Stomach (tissue), 9 donors: ENCODE measurements around the gene HS6ST1. TPM values are rescaled to one million over a fixed set of nuclear protein-coding genes. Genes with fewer than 3 reads are reported as not detected.

Source experiments
- DNase-seq, 2 donors: peaks; one replicate each; pipeline versions ENCODE4 v3.0.0 to v3.0.0-alpha.2; 2013 to 2019
- H3K27ac ChIP-seq, 5 donors: fragments of 200-600 bp in 4 of 5; sonication (generic) in 4 of 5; one replicate each; pipeline ENCODE4 v1.5.1; 2013 to 2019; ENCODE audit warnings: mild to moderate bottlenecking in 1 of 5, moderate library complexity in 1 of 5
- H3K27me3 ChIP-seq, 3 donors: fragments of 200-600 bp; sonication (generic); one replicate each; pipeline ENCODE4 v1.5.1; 2017 to 2019; ENCODE audit warnings: mixed run types in 1 of 3
- H3K36me3 ChIP-seq, 4 donors: fragments of 200-600 bp; sonication (generic); 1 replicate in 3 of 4; 2 replicates in 1 of 4; pipeline ENCODE4 v1.5.1; 2016 to 2019
- H3K4me1 ChIP-seq, 4 donors: fragments of 200-600 bp; sonication (generic); one replicate each; pipeline ENCODE4 v1.5.1; 2016 to 2019
- H3K4me3 ChIP-seq, 4 donors: fragments of 200-600 bp; sonication (generic) in 3 of 4; one replicate each; pipeline ENCODE4 v1.5.1; 2016 to 2019; ENCODE audit warnings: mild to moderate bottlenecking in 1 of 4
- H3K9me3 ChIP-seq, 4 donors: fragments of 200-600 bp; sonication (generic); one replicate each; pipeline ENCODE4 v1.5.1; 2016 to 2019
- EP300 ChIP-seq: sonication (generic); formaldehyde crosslinking; IDR thresholded peaks from one replicate; pipeline ENCODE4 v1.6.1; 2017; ENCODE audit warnings: antibody characterized with exemption
- POLR2A ChIP-seq, 4 donors: fragments of 450-650 bp; IDR thresholded peaks; one replicate each; pipeline ENCODE4 v1.6.1; 2016; ENCODE audit warnings: antibody characterized with exemption in 4 of 4, control low read depth in 2 of 4, mild to moderate bottlenecking in 1 of 4, moderate library complexity in 1 of 4
- POLR2AphosphoS5 ChIP-seq, 3 donors: sonication (generic); formaldehyde crosslinking; IDR thresholded peaks; one replicate each; pipeline ENCODE4 v1.6.1; 2016; ENCODE audit warnings: antibody characterized with exemption in 3 of 3
- WGBS, 5 donors: extraction: QIAGEN DNeasy Blood & Tissue Kit in 3 of 5; methylation state at CpG; one replicate each; pipeline versions ENCODE4 v1.1.5 to v1.1.7; 2013 to 2018; 5-methylcytosine and 5-hydroxymethylcytosine counted together
- intact Hi-C: fragments of 100-400 bp; cut with DNase I; formaldehyde crosslinking; loops from one replicate; pipeline ENCODE4 v1.15.1; 2023; ENCODE audit warnings: low total_unique reads
- polyA plus RNA-seq, 3 donors: library from polyadenylated mRNA; stranded (reverse); fragments of 200-250 nt; gene quantifications; one replicate each; pipeline ENCODE4 v1.2.3, GENCODE V29; 2013
- total RNA-seq, 5 donors: library from RNA; depleted of rRNA; stranded (reverse); fragments of >200 nt; gene quantifications; one replicate each; pipeline versions ENCODE4 v1.1.0 to v1.2.3, GENCODE V29; 2014 to 2016
- TF ChIP-seq, protein P1 (sequence below), 7 experiments: fragments of 450-650 bp in 4 of 7; fragments of 200-600 bp in 3 of 7; sonication (generic) in 3 of 7; IDR thresholded peaks; one replicate each; pipeline ENCODE4 v1.5.1; 2016 to 2019; ENCODE audit warnings: antibody characterized with exemption in 7 of 7, control low read depth in 2 of 7, mild to moderate bottlenecking in 1 of 7
- donor health status: healthy with polysubstance abuse.
- donor health status: Bipolar disorder and iron deficiency.
- donor health status: healthy.

Gene HS6ST1
- total and polyA plus RNA-seq, 8 donors: 2.9 to 178 (median 12.8) TPM

DNA sequence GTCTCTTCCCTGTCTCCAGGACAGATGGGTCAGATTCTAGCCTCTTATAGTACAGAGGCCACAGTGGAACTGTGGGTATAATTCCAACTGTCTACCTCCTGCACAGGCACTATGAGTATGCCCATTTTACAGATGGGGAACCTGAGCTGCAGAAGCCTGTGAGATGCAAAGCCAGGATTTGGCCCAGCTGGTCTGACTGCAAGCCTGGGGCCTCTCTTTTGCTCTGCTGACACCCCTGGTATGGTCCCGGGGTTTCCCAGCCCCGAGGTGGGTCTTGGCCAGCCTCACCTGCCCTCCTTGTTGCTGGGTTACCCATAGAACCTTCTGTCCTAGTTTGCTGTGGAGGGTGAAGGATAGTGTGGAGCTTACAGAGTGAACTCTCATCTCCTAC, 9.8 kb downstream of the HS6ST1 start:
- peaks cover 0 to 6% (median 2%) of the 10 kb centered on the region in 4 donors for H3K36me3 ChIP-seq
- H3K4me1 ChIP-seq: peaks cover 62 to 89% (median 82%) of the 10 kb centered on the region in 4 donors
- peak overlapping the region in 4 of 5 donors; percentile 21 to 85 (median 70) for H3K27ac ChIP-seq
- H3K4me3 ChIP-seq: no peak overlapping the region
- H3K27me3 ChIP-seq: no peaks in the 10 kb centered on the region
- no peaks in the 10 kb centered on the region for H3K9me3 ChIP-seq
- DNase-seq: no peak
- intact Hi-C loops: loop anchor here (10.0 kb wide), 1 partner anchor 134 kb away; no protein-coding TSS in a partner anchor
- WGBS, 5 donors: 61 to 86% (median 73%) methylated on average over 2 of the region's 2 CpGs
- TF ChIP-seq POLR2AphosphoS5 (IDR thresholded peaks at IDR 0.05) (no peak), EP300 (no peak)

DNA sequence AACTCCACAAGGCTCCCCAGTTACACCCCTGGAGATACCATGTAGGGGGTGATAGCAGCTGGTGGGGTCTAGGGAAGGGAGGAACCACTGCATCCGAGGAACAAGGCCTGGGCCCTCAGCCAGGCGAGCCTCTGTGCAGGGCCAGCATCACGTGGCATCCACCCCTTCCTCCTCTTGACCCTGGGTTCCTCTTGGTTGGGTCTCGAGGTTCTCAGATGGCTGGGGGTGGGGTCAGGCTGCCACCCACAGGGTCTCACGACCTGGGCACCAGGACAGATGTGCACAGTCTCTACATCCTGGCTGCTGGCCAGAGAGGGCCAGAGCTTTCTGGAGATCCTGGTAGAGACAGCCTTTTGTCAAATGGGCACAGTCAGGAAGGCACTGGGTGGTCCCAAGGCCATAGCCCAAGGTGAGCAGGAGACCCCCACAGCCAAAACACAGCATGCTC, 10.4 kb downstream of the HS6ST1 start:
- TF ChIP-seq EP300: no peak
- TF ChIP-seq POLR2A (IDR thresholded peaks at IDR 0.05): no peak
- no peak for TF ChIP-seq POLR2AphosphoS5 (IDR thresholded peaks at IDR 0.05)
- TF ChIP-seq, protein P1, sequence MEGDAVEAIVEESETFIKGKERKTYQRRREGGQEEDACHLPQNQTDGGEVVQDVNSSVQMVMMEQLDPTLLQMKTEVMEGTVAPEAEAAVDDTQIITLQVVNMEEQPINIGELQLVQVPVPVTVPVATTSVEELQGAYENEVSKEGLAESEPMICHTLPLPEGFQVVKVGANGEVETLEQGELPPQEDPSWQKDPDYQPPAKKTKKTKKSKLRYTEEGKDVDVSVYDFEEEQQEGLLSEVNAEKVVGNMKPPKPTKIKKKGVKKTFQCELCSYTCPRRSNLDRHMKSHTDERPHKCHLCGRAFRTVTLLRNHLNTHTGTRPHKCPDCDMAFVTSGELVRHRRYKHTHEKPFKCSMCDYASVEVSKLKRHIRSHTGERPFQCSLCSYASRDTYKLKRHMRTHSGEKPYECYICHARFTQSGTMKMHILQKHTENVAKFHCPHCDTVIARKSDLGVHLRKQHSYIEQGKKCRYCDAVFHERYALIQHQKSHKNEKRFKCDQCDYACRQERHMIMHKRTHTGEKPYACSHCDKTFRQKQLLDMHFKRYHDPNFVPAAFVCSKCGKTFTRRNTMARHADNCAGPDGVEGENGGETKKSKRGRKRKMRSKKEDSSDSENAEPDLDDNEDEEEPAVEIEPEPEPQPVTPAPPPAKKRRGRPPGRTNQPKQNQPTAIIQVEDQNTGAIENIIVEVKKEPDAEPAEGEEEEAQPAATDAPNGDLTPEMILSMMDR (IDR thresholded peaks at IDR 0.05): no peak
- no peak for DNase-seq
- H3K27me3 ChIP-seq: no peaks in the 10 kb centered on the region
- H3K36me3 ChIP-seq: peaks cover 0 to 6% (median 2%) of the 10 kb centered on the region in 4 donors
- H3K9me3 ChIP-seq: no peaks in the 10 kb centered on the region
- intact Hi-C loops: loop anchor here (10.0 kb wide), 1 partner anchor 134 kb away; no protein-coding TSS in a partner anchor
- H3K4me1 ChIP-seq: peaks cover 56 to 87% (median 78%) of the 10 kb centered on the region in 4 donors
- no peak overlapping the region for H3K4me3 ChIP-seq
- WGBS, 5 donors: 47 to 67% (median 50%) methylated on average over 3 to 5 of the region's 5 CpGs
- peak overlapping the region in 3 of 5 donors; percentile 59 to 85 (median 81) for H3K27ac ChIP-seq

DNA sequence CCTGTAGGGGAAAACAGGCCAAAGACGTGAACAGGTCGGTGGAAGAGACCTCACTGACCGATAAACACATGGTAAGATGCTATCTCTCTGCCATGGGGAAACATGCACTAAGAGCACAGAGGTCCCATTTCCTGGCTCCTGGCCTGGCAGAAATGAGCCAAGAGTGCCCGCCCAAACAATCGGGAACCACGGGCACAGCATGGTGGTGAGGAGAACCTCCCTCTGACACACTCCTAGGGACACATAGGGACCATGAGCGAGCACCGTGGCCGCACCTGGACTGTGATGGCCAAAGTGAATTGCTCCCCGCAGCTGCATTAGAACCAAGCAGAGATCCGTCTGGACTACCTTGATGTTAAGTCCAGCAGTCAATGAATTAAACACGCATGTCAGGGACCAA, 11.1 kb downstream of the HS6ST1 start:
- H3K27ac ChIP-seq: peak overlapping the region in 3 of 5 donors; percentile 74 to 85 (median 81)
- H3K4me1 ChIP-seq: peaks cover 55 to 91% (median 83%) of the 10 kb centered on the region in 4 donors
- DNase-seq: no peak
- no peaks in the 10 kb centered on the region for H3K27me3 ChIP-seq
- WGBS, 5 donors: 76 to 88% (median 81%) methylated on average over 12 of the region's 12 CpGs
- intact Hi-C loops: loop anchor here (10.0 kb wide), 1 partner anchor 133 kb away; no protein-coding TSS in a partner anchor
- TF ChIP-seq, protein P1 (IDR thresholded peaks at IDR 0.05): no peak
- TF ChIP-seq EP300: no peak
- TF ChIP-seq POLR2AphosphoS5 (IDR thresholded peaks at IDR 0.05): no peak
- no peak for TF ChIP-seq POLR2A (IDR thresholded peaks at IDR 0.05)
- H3K4me3 ChIP-seq: no peak overlapping the region
- no peaks in the 10 kb centered on the region for H3K9me3 ChIP-seq
- peaks cover 0 to 6% (median 2%) of the 10 kb centered on the region in 4 donors for H3K36me3 ChIP-seq

DNA sequence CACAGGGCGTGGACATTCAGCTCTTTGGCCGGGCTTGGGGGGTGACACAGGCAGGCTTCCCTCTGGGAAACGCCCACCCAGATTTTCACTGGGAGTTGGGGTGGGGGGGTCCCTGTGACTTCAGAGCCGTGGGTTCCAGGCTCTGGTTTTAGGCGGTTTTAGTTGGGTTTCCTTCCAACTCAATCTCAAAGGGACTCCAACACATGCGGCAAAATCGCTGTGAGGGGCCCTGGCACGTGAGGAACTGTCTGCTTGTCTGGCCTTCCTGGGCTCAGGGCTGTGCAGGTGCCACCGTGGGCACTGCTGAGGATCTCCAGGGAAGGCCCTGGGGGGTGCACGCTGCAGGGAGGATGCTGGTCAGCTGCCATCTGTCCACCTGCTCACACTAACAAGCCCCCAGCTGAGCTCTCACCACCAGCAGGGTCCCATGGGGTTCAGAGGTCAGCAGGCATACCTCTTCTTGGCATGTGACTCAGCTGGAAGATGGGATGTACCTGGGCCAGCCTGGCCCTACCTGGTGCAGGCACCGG, 11.7 kb downstream of the HS6ST1 start:
- no peak for TF ChIP-seq EP300
- no peak for TF ChIP-seq POLR2A (IDR thresholded peaks at IDR 0.05)
- TF ChIP-seq, protein P1 (IDR thresholded peaks at IDR 0.05): no peak
- no peak for TF ChIP-seq POLR2AphosphoS5 (IDR thresholded peaks at IDR 0.05)
- intact Hi-C loops: loop anchor here (10.0 kb wide), 1 partner anchor 132 kb away; no protein-coding TSS in a partner anchor
- WGBS, 5 donors: 67 to 81% (median 78%) methylated on average over 5 to 11 of the region's 11 CpGs
- peaks cover 55 to 93% (median 89%) of the 10 kb centered on the region in 4 donors for H3K4me1 ChIP-seq
- DNase-seq: no peak
- no peak overlapping the region for H3K4me3 ChIP-seq
- H3K36me3 ChIP-seq: peaks cover 0 to 6% (median 2%) of the 10 kb centered on the region in 4 donors
- H3K27ac ChIP-seq: peak overlapping the region in 4 of 5 donors; percentile 7 to 85 (median 78)
- H3K9me3 ChIP-seq: no peaks in the 10 kb centered on the region
- H3K27me3 ChIP-seq: no peaks in the 10 kb centered on the region
